HCT116 (cell line): ENCODE results near the gene DMRT2. TPM values are rescaled to one million over a fixed set of nuclear protein-coding genes. Genes with fewer than 3 reads are reported as not detected.

Experiments used
- ATAC-seq: fragments of 200-7000 bp; cut with Tn5 transposase; 2 replicates; pipeline ENCODE4 v1.9.1; 2020; ENCODE audit warnings: mild to moderate bottlenecking, moderate library complexity
- BruUV-seq: library from RNA; stranded (reverse); fragments of 400-500 nt; replicated peaks from 2 replicates; lab custom pipeline; 2021; lab: Mats Ljungman, UMichigan
- CTCF ChIA-PET: fragments of 300-600 bp; sonication (Branson Sonifier 250); formaldehyde crosslinking; loops from one replicate; lab custom pipeline; 2021; ENCODE audit warnings: antibody characterized with exemption; lab: Charles Lee
- POLR2A ChIA-PET: fragments of 300-600, 350-600 bp; sonication (Branson Sonifier 250); formaldehyde crosslinking; loops from one replicate; lab custom pipeline; 2021; ENCODE audit warnings: antibody characterized with exemption; lab: Charles Lee
- RAD21 ChIA-PET, 2 experiments: fragments of 300-600 bp; sonication (Branson Sonifier 250); formaldehyde crosslinking; loops; one replicate each; lab custom pipeline; 2023; ENCODE audit warnings: low total read pairs in 2 of 2; ENCODE audit not compliant: uncharacterized antibody in 2 of 2, unreplicated experiment in 2 of 2, low non-redundant PET in 1 of 2; lab: Charles Lee
- DNase-seq: peaks from one replicate; pipeline ENCODE4 v3.0.0-alpha.2; 2010; ENCODE audit warnings: low read depth, low spot score
- H2AFZ ChIP-seq: fragments of 200-600 bp; shearing (Covaris generic), sonication (generic); 2 replicates; pipeline ENCODE4 v1.6.1; 2017; ENCODE audit warnings: low read depth, mixed run types, mixed read lengths, antibody characterized with exemption, low read length; ENCODE audit not compliant: poor library complexity, severe bottlenecking
- H3K27ac ChIP-seq: 2 replicates; pipeline ENCODE4 v1.5.1; 2012; ENCODE audit warnings: low read depth, low read length
- H3K27me3 ChIP-seq: fragments of 200-600 bp; sonication (generic); 2 replicates; pipeline ENCODE4 v1.6.1; 2016; ENCODE audit warnings: mixed run types, low read length, mixed read lengths; ENCODE audit not compliant: insufficient read depth
- H3K36me3 ChIP-seq, 2 experiments: fragments of 200-500 bp in 1 of 2; fragments of 200-600 bp in 1 of 2; sonication (Bioruptor generic) in 1 of 2; sonication (generic) in 1 of 2; 2 replicates each; pipeline versions ENCODE4 v1.5.1 to v1.6.1; 2014 to 2016; ENCODE audit warnings: low read length in 2 of 2, inconsistent platforms in 1 of 2, mixed read lengths in 1 of 2, mixed run types in 1 of 2; ENCODE audit not compliant: insufficient read depth in 2 of 2, control insufficient read depth in 1 of 2
- H3K4me1 ChIP-seq, 2 experiments: fragments of 200-600 bp in 1 of 2; sonication (generic) in 1 of 2; 2 replicates each; pipeline versions ENCODE4 v1.5.1 to v1.6.1; 2012 to 2017; ENCODE audit warnings: low read length in 2 of 2, inconsistent platforms in 1 of 2, mild to moderate bottlenecking in 1 of 2, mixed read lengths in 1 of 2, mixed run types in 1 of 2, moderate library complexity in 1 of 2; ENCODE audit not compliant: insufficient read depth in 2 of 2, control insufficient read depth in 1 of 2
- H3K4me2 ChIP-seq: fragments of 200-600 bp; sonication (generic); 2 replicates; pipeline ENCODE4 v1.6.1; 2017; ENCODE audit warnings: mixed run types, low read length, mixed read lengths
- H3K4me3 ChIP-seq, 2 experiments: fragments of 200-600 bp in 1 of 2; sonication (generic) in 1 of 2; replicated peaks in 1 of 2; 2 replicates each; pipeline ENCODE4 v1.5.1; 2011 to 2016; ENCODE audit warnings: low read length in 2 of 2, control low read depth in 1 of 2, low read depth in 1 of 2, mild to moderate bottlenecking in 1 of 2, mixed read lengths in 1 of 2, mixed run types in 1 of 2
- H3K79me2 ChIP-seq: fragments of 200-600 bp; sonication (generic); 2 replicates; pipeline ENCODE4 v1.6.1; 2017; ENCODE audit warnings: mild to moderate bottlenecking, mixed run types, low read length, moderate library complexity, mixed read lengths; ENCODE audit not compliant: insufficient read depth
- H3K9ac ChIP-seq: fragments of 200-600 bp; sonication (generic); 2 replicates; pipeline ENCODE4 v1.6.1; 2016; ENCODE audit warnings: low read length, mixed read lengths
- H3K9me2 ChIP-seq: fragments of 200-600 bp; sonication (generic), shearing (Covaris generic); 2 replicates; pipeline ENCODE4 v1.6.1; 2017; ENCODE audit warnings: mixed run types, mild to moderate bottlenecking, moderate library complexity; ENCODE audit not compliant: insufficient read depth
- H3K9me3 ChIP-seq, 2 experiments: fragments of 200-500 bp in 1 of 2; fragments of 200-600 bp in 1 of 2; sonication (Bioruptor generic) in 1 of 2; sonication (generic) in 1 of 2; 2 replicates each; pipeline ENCODE4 v1.6.1; 2014 to 2017; ENCODE audit warnings: low read length in 2 of 2, mixed read lengths in 2 of 2, inconsistent platforms in 1 of 2, low read depth in 1 of 2, mild to moderate bottlenecking in 1 of 2, mixed run types in 1 of 2, moderate library complexity in 1 of 2; ENCODE audit not compliant: control insufficient read depth in 1 of 2, insufficient read depth in 1 of 2
- H4K20me1 ChIP-seq: fragments of 200-600 bp; sonication (generic), shearing (Covaris generic); 2 replicates; pipeline ENCODE4 v1.6.1; 2017; ENCODE audit warnings: mixed run types, mild to moderate bottlenecking, moderate library complexity; ENCODE audit not compliant: insufficient read depth
- ATF3 ChIP-seq: IDR thresholded peaks from 2 replicates; pipeline ENCODE4 v1.6.1; 2012
- CBX3 ChIP-seq: IDR thresholded peaks from 2 replicates; pipeline ENCODE4 v1.6.1; 2012; ENCODE audit warnings: low read depth
- EGR1 ChIP-seq: IDR thresholded peaks from 2 replicates; pipeline ENCODE4 v1.6.1; 2012; ENCODE audit warnings: low read depth
- EZH2 ChIP-seq: fragments of 200-600 bp; sonication (generic); IDR thresholded peaks from 2 replicates; pipeline ENCODE4 v1.6.1; 2017; ENCODE audit warnings: antibody characterized with exemption, mixed run types
- FOSL1 ChIP-seq: IDR thresholded peaks from 2 replicates; pipeline ENCODE4 v1.6.1; 2012; ENCODE audit warnings: low read depth
- POLR2A ChIP-seq: IDR thresholded peaks from 2 replicates; pipeline ENCODE4 v1.7.0; 2011; ENCODE audit warnings: borderline replicate concordance; ENCODE audit not compliant: insufficient read depth, insufficient read length; ENCODE audit errors: extremely low read depth
- RAD21 ChIP-seq: IDR thresholded peaks from 2 replicates; pipeline ENCODE4 v1.6.1; 2012; ENCODE audit warnings: low read depth, mild to moderate bottlenecking
- SRF ChIP-seq: IDR thresholded peaks from 2 replicates; pipeline ENCODE4 v1.6.1; 2012; ENCODE audit warnings: low read depth
- TCF7L2 ChIP-seq: IDR thresholded peaks from 2 replicates; pipeline ENCODE4 v1.7.0; 2011; ENCODE audit warnings: borderline replicate concordance, inconsistent platforms; ENCODE audit not compliant: insufficient read depth, insufficient read length; ENCODE audit errors: extremely low read depth
- YY1 ChIP-seq: IDR thresholded peaks from 2 replicates; pipeline ENCODE4 v1.6.1; 2011; ENCODE audit warnings: low read length, low read depth, moderate library complexity, mild to moderate bottlenecking; ENCODE audit not compliant: insufficient replicate concordance; ENCODE audit errors: extremely low read depth
- ZBTB33 ChIP-seq: IDR thresholded peaks from 2 replicates; pipeline ENCODE4 v1.6.1; 2011; ENCODE audit warnings: mild to moderate bottlenecking, low read length, moderate library complexity; ENCODE audit not compliant: insufficient replicate concordance; ENCODE audit errors: extremely low read depth
- ZFX ChIP-seq: fragments of 450-650 bp; IDR thresholded peaks from 2 replicates; pipeline ENCODE4 v1.6.1; 2017
- intact Hi-C: fragments of 100-400 bp; cut with micrococcal nuclease; formaldehyde crosslinking; loops from 2 replicates; pipeline ENCODE4 v1.10.0; 2022
- total RNA-seq: library from RNA; stranded (reverse); gene quantifications from one replicate; pipeline ENCODE4 v1.2.1, GENCODE V29; 2021; ENCODE audit not compliant: unreplicated experiment

Gene DMRT2
- total RNA-seq, 1 experiment from 2014 or later, result 0.17 TPM

- Histone ChIP-seq H3K27ac (no peak overlapping the region), H3K36me3 (no peaks in the 10 kb centered on the region), H4K20me1 (no peaks in the 10 kb centered on the region), H3K4me3 (no peak overlapping the region), H3K27me3 (no peaks in the 10 kb centered on the region), H3K9me3 (0 out of 4 replicates have a peak, but pooled peaks cover 0 to 3% of the 10 kb centered on the region in 2 experiments)
- DNase-seq, result no peak
- no peak for TF ChIP-seq CBX3
- TF ChIP-seq YY1, result no peak
- TF ChIP-seq POLR2A, result no peak
- no peak for TF ChIP-seq RAD21
- no peak for TF ChIP-seq ATF3
- TF ChIP-seq ZFX, result no peak
- TF ChIP-seq EZH2, result no peak
- no peak for TF ChIP-seq FOSL1
- no peak for TF ChIP-seq TCF7L2
- no peak for TF ChIP-seq SRF
- TF ChIP-seq ZBTB33, result no peak
- TF ChIP-seq EGR1, result no peak
- TF ChIP-seq, all 23 proteins: peak for 0
- ATAC-seq, result no peak
- no TSS peak for BruUV-seq
- Histone ChIP-seq H3K9ac (no peak overlapping the region), H3K4me2 (no peak overlapping the region), H3K79me2 (no peaks in the 10 kb centered on the region), H3K9me2 (no peaks in the 10 kb centered on the region), H2AFZ (no peak overlapping the region), H3K4me1 (no peaks in the 10 kb centered on the region)
- intact Hi-C loops, result no loop called here
- POLR2A ChIA-PET, result no interaction called here
- RAD21 ChIA-PET, result no interaction called here
- CTCF ChIA-PET, result no interaction called here
Measured at GRCh38 chr9:1098551-1098950, 48.4 kb downstream of the DMRT2 start.
